Esophagus squamous epithelium (tissue), 5 donors: ENCODE data around the gene COL4A2. TPM values are rescaled to one million over a fixed set of nuclear protein-coding genes. Genes with fewer than 3 reads are reported as not detected.
A peak's percentile ranks its signal among the peaks of the same experiment; 100 is the strongest.

Experiments used
- DNase-seq: peaks from one replicate; lab custom pipeline; 2025; lab: John Stamatoyannopoulos, UW
- H3K27ac ChIP-seq, 4 donors: fragments of 200-600 bp; sonication (generic); one replicate each; pipeline ENCODE4 v1.5.1; 2016 to 2019; ENCODE audit warnings: mild to moderate bottlenecking in 1 of 4
- H3K27me3 ChIP-seq, 4 donors: fragments of 200-600 bp; sonication (generic); 1 replicate in 3 of 4; 2 replicates in 1 of 4; pipeline versions ENCODE4 v1.5.1 to v1.6.0; 2017 to 2021; ENCODE audit warnings: antibody characterized with exemption in 1 of 4
- H3K36me3 ChIP-seq, 3 donors: fragments of 200-600 bp; sonication (generic); one replicate each; pipeline ENCODE4 v1.5.1; 2016 to 2019
- H3K4me1 ChIP-seq, 3 donors: fragments of 200-600 bp; sonication (generic); one replicate each; pipeline ENCODE4 v1.5.1; 2017 to 2019
- H3K4me3 ChIP-seq, 4 donors: fragments of 200-600 bp; sonication (generic); 1 replicate in 3 of 4; 2 replicates in 1 of 4; pipeline ENCODE4 v1.5.1; 2016 to 2019; ENCODE audit warnings: mild to moderate bottlenecking in 2 of 4, moderate library complexity in 1 of 4
- H3K9me3 ChIP-seq, 3 donors: fragments of 200-600 bp; sonication (generic); one replicate each; pipeline ENCODE4 v1.5.1; 2016 to 2019
- POLR2A ChIP-seq, 4 donors: fragments of 450-650 bp; IDR thresholded peaks; one replicate each; pipeline ENCODE4 v1.6.1; 2017; ENCODE audit warnings: antibody characterized with exemption in 4 of 4, mild to moderate bottlenecking in 4 of 4, moderate library complexity in 3 of 4
- whole genome bisulfite sequencing, 2 donors: methylation state at CpG; one replicate each; pipeline ENCODE4 v1.1.5; 2018; 5-methylcytosine and 5-hydroxymethylcytosine counted together
- intact Hi-C: fragments of 100-400 bp; cut with DNase I; formaldehyde crosslinking; loops from one replicate; pipeline ENCODE4 v1.15.0; 2022
- total RNA-seq, 4 donors: library from RNA; depleted of rRNA; stranded (reverse); fragments of >200 nt; gene quantifications; one replicate each; pipeline ENCODE4 v1.1.0, GENCODE V29; 2016
- TF ChIP-seq, protein P1 (sequence below), 6 experiments: fragments of 450-650 bp in 4 of 6; fragments of 200-600 bp in 2 of 6; sonication (generic) in 2 of 6; IDR thresholded peaks; one replicate each; pipeline ENCODE4 v1.5.1; 2016 to 2019; ENCODE audit warnings: antibody characterized with exemption in 6 of 6, mild to moderate bottlenecking in 4 of 6, moderate library complexity in 4 of 6
- donor health status: DM: yes; HTN: yes; CAD: no.

COL4A2 gene
- total RNA-seq, 4 donors from 2014 or later, result 11.9 to 102 (median 43.5) TPM

DNA sequence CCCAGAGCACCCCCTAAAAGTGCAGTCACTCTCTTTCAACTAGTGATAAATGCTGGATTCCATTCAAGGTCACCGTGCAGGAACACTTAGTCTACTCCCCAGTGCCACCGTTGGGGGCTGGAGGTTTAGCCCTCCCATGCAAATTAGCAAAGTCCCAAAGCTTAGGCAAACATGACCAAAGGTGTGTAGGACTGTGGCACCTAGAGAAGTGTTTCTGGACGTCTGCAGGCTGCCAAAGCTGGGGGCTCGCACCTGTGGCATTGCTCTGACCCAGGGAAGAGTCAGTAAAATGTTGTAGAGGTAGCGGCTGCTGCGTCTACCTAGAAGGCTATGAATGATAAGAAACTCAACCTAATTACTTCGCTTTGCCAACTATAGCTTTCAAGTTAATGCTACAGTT lies 14.0 kb upstream of the COL4A2 start:
- TF ChIP-seq POLR2A (IDR thresholded peaks at IDR 0.05), result no peak
- TF ChIP-seq, protein P1, sequence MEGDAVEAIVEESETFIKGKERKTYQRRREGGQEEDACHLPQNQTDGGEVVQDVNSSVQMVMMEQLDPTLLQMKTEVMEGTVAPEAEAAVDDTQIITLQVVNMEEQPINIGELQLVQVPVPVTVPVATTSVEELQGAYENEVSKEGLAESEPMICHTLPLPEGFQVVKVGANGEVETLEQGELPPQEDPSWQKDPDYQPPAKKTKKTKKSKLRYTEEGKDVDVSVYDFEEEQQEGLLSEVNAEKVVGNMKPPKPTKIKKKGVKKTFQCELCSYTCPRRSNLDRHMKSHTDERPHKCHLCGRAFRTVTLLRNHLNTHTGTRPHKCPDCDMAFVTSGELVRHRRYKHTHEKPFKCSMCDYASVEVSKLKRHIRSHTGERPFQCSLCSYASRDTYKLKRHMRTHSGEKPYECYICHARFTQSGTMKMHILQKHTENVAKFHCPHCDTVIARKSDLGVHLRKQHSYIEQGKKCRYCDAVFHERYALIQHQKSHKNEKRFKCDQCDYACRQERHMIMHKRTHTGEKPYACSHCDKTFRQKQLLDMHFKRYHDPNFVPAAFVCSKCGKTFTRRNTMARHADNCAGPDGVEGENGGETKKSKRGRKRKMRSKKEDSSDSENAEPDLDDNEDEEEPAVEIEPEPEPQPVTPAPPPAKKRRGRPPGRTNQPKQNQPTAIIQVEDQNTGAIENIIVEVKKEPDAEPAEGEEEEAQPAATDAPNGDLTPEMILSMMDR (IDR thresholded peaks at IDR 0.05), result no peak

DNA sequence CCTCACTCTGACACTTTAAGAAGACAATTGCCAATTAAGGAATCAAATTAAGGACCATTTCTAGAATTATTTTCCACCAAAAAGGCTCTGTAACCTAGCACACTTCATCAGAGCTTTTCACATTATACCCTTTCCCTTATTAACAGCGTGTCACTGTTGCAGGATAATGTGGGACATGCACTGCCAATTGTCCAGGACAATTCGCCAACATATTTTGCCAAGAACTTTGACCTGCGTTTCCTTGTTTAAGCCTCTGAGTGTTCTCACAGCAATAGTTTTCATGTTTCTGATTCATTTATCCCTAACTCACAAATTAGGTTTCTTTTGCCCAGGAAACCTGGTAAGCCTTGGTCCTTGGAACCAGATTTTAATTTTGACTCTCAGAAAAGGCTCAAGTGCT lies 13.4 kb upstream of the COL4A2 start:
- Histone ChIP-seq H3K27ac (peak overlapping the region; percentile 9 to 70 (median 57)), H3K36me3 (no peaks in the 10 kb centered on the region), H3K4me3 (no peak overlapping the region), H3K27me3 (peaks cover 0 to 8% (median 0%) of the 10 kb centered on the region in 4 donors), H3K4me1 (peaks cover 0 to 42% (median 12%) of the 10 kb centered on the region in 3 donors), H3K9me3 (no peaks in the 10 kb centered on the region)
- no peak for DNase-seq
- TF ChIP-seq POLR2A (IDR thresholded peaks at IDR 0.05), result no peak
- TF ChIP-seq, protein P1 (IDR thresholded peaks at IDR 0.05), result no peak
- WGBS, 2 donors, result 47 to 57% methylated on average over 3 of the region's 3 CpGs
- intact Hi-C loops, result no loop called here

More for the DNA sequence above, 14.0 kb upstream of the COL4A2 start:
- Histone ChIP-seq H3K9me3 (no peaks in the 10 kb centered on the region), H3K27me3 (peaks cover 0 to 6% (median 0%) of the 10 kb centered on the region in 4 donors), H3K4me1 (peaks cover 0 to 36% (median 12%) of the 10 kb centered on the region in 3 donors), H3K36me3 (no peaks in the 10 kb centered on the region), H3K27ac (peak overlapping the region in 2 of 4 donors; percentile 14 to 57), H3K4me3 (no peak overlapping the region)
- 81 to 86% methylated on average over 6 to 7 of the region's 7 CpGs for WGBS, 2 donors
- DNase-seq, result no peak
- intact Hi-C loops, result no loop called here

DNA sequence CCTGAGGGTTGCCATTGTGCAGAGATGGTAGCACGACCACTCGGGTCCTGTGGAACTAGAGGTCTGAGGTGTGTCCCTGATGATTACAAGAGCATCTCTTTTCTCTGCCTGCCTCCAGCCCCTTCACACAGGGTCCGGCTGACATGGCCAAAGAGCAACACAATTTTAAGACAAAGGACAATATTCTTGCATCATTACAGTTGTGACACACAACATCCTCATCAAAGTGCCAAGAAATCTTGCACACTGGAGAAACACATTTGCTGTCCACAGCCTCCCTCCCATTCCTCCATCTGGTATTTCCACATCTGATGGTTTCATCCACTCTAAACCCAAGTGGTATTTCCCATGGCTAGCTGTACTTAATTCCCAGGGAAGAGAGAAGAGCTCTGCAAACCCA lies 12.9 kb upstream of the COL4A2 start:
- 40 to 73% methylated on average over 1 to 2 of the region's 3 CpGs for WGBS, 2 donors
- Histone ChIP-seq H3K27me3 (peaks cover 0 to 10% (median 0%) of the 10 kb centered on the region in 4 donors), H3K9me3 (no peaks in the 10 kb centered on the region), H3K27ac (peak overlapping the region; percentile 9 to 70 (median 57)), H3K36me3 (no peaks in the 10 kb centered on the region), H3K4me1 (peaks cover 0 to 47% (median 13%) of the 10 kb centered on the region in 3 donors), H3K4me3 (no peak overlapping the region)
- intact Hi-C loops, result no loop called here
- TF ChIP-seq, protein P1 (IDR thresholded peaks at IDR 0.05), result no peak
- TF ChIP-seq POLR2A (IDR thresholded peaks at IDR 0.05), result no peak
- DNase-seq, result no peak

DNA sequence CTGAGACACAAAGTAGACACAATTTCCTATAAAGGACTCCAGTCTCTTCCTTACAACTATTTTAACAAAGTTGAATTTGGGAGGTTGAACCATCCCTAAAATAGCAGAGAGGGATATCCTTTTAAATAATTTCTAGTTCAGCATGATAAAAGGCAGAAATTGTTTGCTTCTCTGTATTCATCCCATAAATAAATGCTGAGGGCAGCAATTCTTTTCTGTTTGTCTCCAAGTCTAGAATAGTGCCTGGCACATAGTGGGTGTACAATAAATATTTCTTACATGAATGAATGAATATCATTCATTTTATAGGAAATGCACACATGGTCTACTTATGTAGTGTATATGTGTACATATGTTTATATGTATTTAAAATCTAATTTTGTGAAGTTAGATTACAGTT lies 12.5 kb upstream of the COL4A2 start:
- peak overlapping the region in 3 of 4 donors; percentile 57 to 70 (median 57) for H3K27ac ChIP-seq
- H3K4me3 ChIP-seq, result no peak overlapping the region
- H3K4me1 ChIP-seq, result peaks cover 0 to 52% (median 15%) of the 10 kb centered on the region in 3 donors
- H3K9me3 ChIP-seq, result no peaks in the 10 kb centered on the region
- H3K36me3 ChIP-seq, result no peaks in the 10 kb centered on the region
- TF ChIP-seq, protein P1 (IDR thresholded peaks at IDR 0.05), result no peak
- no peak for TF ChIP-seq POLR2A (IDR thresholded peaks at IDR 0.05)
- peaks cover 0 to 10% (median 0%) of the 10 kb centered on the region in 4 donors for H3K27me3 ChIP-seq
- no peak for DNase-seq
- intact Hi-C loops, result no loop called here

DNA sequence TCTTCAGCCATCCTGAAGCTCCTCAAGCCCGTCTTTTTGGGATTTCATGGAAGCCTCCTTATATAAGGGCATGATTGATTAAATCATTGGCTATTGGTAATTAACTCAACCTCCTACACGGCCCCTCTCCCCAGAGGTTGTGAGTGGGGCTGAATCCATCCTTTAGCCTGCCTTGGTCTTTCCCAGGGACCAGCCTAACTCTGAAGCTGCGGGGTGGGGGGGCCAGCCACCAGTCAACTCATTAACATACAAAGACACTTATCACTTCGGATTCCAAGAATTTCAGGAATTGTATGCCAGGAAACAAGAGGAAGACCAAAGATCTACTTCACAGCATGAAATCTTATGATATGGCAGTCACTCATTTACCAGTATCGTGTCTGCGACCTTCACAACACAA lies 10.1 kb upstream of the COL4A2 start:
- no peaks in the 10 kb centered on the region for H3K36me3 ChIP-seq
- TF ChIP-seq, protein P1 (IDR thresholded peaks at IDR 0.05), result no peak
- no peak for TF ChIP-seq POLR2A (IDR thresholded peaks at IDR 0.05)
- H3K27me3 ChIP-seq, result peaks cover 0 to 22% (median 0%) of the 10 kb centered on the region in 4 donors
- H3K4me3 ChIP-seq, result no peak overlapping the region
- DNase-seq, result no peak
- intact Hi-C loops, result no loop called here
- H3K4me1 ChIP-seq, result peaks cover 0 to 76% (median 19%) of the 10 kb centered on the region in 3 donors
- H3K9me3 ChIP-seq, result no peaks in the 10 kb centered on the region
- peak overlapping the region in 3 of 4 donors; percentile 34 to 64 (median 39) for H3K27ac ChIP-seq
- WGBS, 2 donors, result 62 to 63% methylated on average over 6 of the region's 6 CpGs
